Activated effector memory CD4-positive, alpha-beta T cell treated with anti-CD3 and anti-CD28 coated beads, Interleukin-2, amount 50 U/mL, for 16 hours (primary cell): ENCODE results near the gene ZGPAT.
A peak's percentile ranks its signal among the peaks of the same experiment; 100 is the strongest.
"Not testable (repeated sequence)": the region's sequence is repeated elsewhere in the genome, so short reads cannot be mapped to it uniquely, and the experiment has no call there.

Experiments
- DNase-seq: peaks from one replicate; pipeline ENCODE4 v3.0.0-alpha.2; 2020

Gene ZGPAT

GRCh38 chr20:63704749-63705117 is 3.1 kb upstream of the ZGPAT start:
- DNase-seq = no peak

- peak; percentile 30 for DNase-seq
These were observed 2.4 kb upstream of the ZGPAT start for GRCh38 chr20:63705232-63706026.

- peak; percentile 61 for DNase-seq
These were observed 1.7 kb upstream of the ZGPAT start for GRCh38 chr20:63706027-63706695.

GRCh38 chr20:63706852-63707557 is 834 bp upstream of the ZGPAT start:
- DNase-seq = peak; percentile 88

GRCh38 chr20:63708301-63709148 is 686 bp downstream of the ZGPAT start:
- peak; percentile 72 for DNase-seq

- peak; percentile 62 for DNase-seq
These were observed 1.3 kb downstream of the ZGPAT start for GRCh38 chr20:63709149-63709527.

GRCh38 chr20:63711085-63711645 is 3.3 kb downstream of the ZGPAT start:
- DNase-seq = peak; percentile 39

GRCh38 chr20:63712191-63712590 is 4.4 kb downstream of the ZGPAT start:
- DNase-seq = no peak

- peak; percentile 2 for DNase-seq
These were observed 7.0 kb downstream of the ZGPAT start for GRCh38 chr20:63714858-63715257.

- no peak for DNase-seq
These were observed 11.2 kb downstream of the ZGPAT start for GRCh38 chr20:63718996-63719395.

GRCh38 chr20:63722967-63723622 is 15.3 kb downstream of the ZGPAT start:
- DNase-seq = not testable (repeated sequence)

- peak; percentile 63 for DNase-seq
These were observed 22.4 kb downstream of the ZGPAT start for GRCh38 chr20:63730189-63730733.

GRCh38 chr20:63731410-63731809 is 23.6 kb downstream of the ZGPAT start:
- peak; percentile 33 for DNase-seq

GRCh38 chr20:63732118-63733095 is 24.6 kb downstream of the ZGPAT start:
- peak; percentile 44 for DNase-seq

- DNase-seq = peak; percentile 62
These were observed 25.3 kb downstream of the ZGPAT start for GRCh38 chr20:63733117-63733516.

GRCh38 chr20:63733579-63734081 is 25.8 kb downstream of the ZGPAT start:
- peak; percentile 61 for DNase-seq

GRCh38 chr20:63734111-63734945 is 26.5 kb downstream of the ZGPAT start:
- DNase-seq = peak; percentile 60

GRCh38 chr20:63734946-63735858 is 27.4 kb downstream of the ZGPAT start:
- DNase-seq = peak; percentile 61
